Small intestine (tissue), 7 donors: ENCODE results near the gene ABO. TPM values are rescaled to one million over a fixed set of nuclear protein-coding genes. Genes with fewer than 3 reads are reported as not detected.

Source experiments
- DNase-seq, 2 donors: peaks; one replicate each; pipeline versions ENCODE4 v3.0.0 to v3.0.0-alpha.2; 2013
- FAIRE-seq: peaks from 2 replicates; lab custom pipeline; 2012; peaks lifted over from hg19 to GRCh38; lab: Jason Lieb, UNC
- H3K27ac ChIP-seq, 3 donors: one replicate each; pipeline ENCODE4 v1.5.1; 2013; ENCODE audit warnings: low read length in 2 of 3, mild to moderate bottlenecking in 2 of 3, control low read depth in 1 of 3, inconsistent platforms in 1 of 3, low read depth in 1 of 3, moderate library complexity in 1 of 3
- H3K27me3 ChIP-seq, 3 donors: one replicate each; pipeline ENCODE4 v1.6.1; 2013; ENCODE audit warnings: low read length in 3 of 3, inconsistent platforms in 1 of 3; ENCODE audit not compliant: control insufficient read depth in 3 of 3, insufficient read depth in 3 of 3
- H3K36me3 ChIP-seq, 3 donors: one replicate each; pipeline ENCODE4 v1.6.1; 2013; ENCODE audit warnings: low read length in 3 of 3, inconsistent platforms in 1 of 3, low read depth in 1 of 3, mild to moderate bottlenecking in 1 of 3, moderate library complexity in 1 of 3; ENCODE audit not compliant: control insufficient read depth in 3 of 3, insufficient read depth in 2 of 3
- H3K4me1 ChIP-seq, 3 donors: one replicate each; pipeline ENCODE4 v1.6.1; 2013; ENCODE audit warnings: low read length in 2 of 3, inconsistent platforms in 1 of 3, low read depth in 1 of 3, mild to moderate bottlenecking in 1 of 3, moderate library complexity in 1 of 3; ENCODE audit not compliant: control insufficient read depth in 3 of 3, insufficient read depth in 2 of 3
- H3K4me3 ChIP-seq, 3 donors: one replicate each; pipeline ENCODE4 v1.5.1; 2013; ENCODE audit warnings: low read length in 3 of 3, control low read depth in 1 of 3, inconsistent platforms in 1 of 3, low read depth in 1 of 3, mild to moderate bottlenecking in 1 of 3, moderate library complexity in 1 of 3
- H3K9me3 ChIP-seq, 2 donors: one replicate each; pipeline ENCODE4 v1.6.1; 2013; ENCODE audit warnings: low read depth in 1 of 2, low read length in 1 of 2; ENCODE audit not compliant: control insufficient read depth in 2 of 2, insufficient read depth in 1 of 2
- WGBS, 3 donors: extraction: QIAGEN DNeasy Blood & Tissue Kit; methylation state at CpG; one replicate each; pipeline ENCODE4 v1.1.7; 2013; 5-methylcytosine and 5-hydroxymethylcytosine counted together
- polyA plus RNA-seq, 4 donors: library from polyadenylated mRNA; stranded (reverse) in 3 of 4; unstranded in 1 of 4; fragments of 200-250 nt in 3 of 4; fragments of 120-200 nt in 1 of 4; gene quantifications; one replicate each; pipeline versions ENCODE4 v1.2.1 to v1.2.3, GENCODE V29; 2013
- donor health status: healthy with polysubstance abuse.
- donor health status: control.
- donor health status: control.
- donor health status: Bipolar disorder and iron deficiency.
- donor health status: healthy.

Gene ABO
- polyA plus RNA-seq, 4 donors, result 9.5 to 46.4 (median 31.9) TPM

DNA sequence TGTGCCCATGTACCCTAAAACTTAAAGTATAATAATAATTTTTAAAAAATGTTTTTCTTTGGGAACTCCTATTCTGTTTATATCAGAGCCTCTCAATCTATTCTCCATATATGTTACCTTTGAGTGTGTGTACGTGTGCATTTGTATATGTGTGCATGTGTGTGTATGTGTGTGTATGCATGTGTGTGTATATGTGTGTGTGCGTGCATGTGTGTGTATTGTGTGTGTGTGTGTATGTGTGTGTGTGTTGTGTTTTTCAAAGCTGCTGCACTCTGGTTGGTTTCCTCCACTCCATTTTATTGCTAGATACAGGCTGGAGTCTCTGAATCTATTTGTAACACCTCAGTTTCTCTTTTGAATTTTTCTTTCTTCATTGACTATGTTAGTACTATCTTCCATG, 41.0 kb upstream of the ABO start:
- no peak for DNase-seq
- Histone ChIP-seq H3K4me3 (no peak overlapping the region), H3K4me1 (no peaks in the 10 kb centered on the region), H3K27ac (no peak overlapping the region), H3K27me3 (no peaks in the 10 kb centered on the region), H3K36me3 (no peaks in the 10 kb centered on the region), H3K9me3 (no peaks in the 10 kb centered on the region)
- 77 to 85% (median 81%) methylated on average over 2 of the region's 2 CpGs for WGBS, 3 donors
- FAIRE-seq, result no peak

DNA sequence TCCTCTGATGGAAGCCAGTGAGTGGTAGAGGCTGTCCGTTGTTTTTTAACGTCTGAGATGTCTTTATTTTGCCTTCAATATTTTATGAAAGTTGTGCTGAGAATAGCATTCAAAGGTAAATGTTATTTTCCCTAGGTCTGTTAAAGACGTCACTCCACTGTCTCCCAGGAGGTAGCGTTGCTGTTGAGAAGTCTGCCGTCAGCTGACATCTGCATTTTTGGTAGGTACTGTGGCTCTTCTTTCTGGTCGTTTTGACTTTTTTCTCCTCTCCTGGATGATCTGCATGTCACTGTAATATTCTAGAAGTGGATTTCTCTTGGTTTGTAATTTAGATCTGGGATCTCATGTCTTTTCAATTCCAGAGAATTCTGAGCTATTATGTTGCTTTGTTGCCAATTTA, 34.6 kb upstream of the ABO start:
- H3K9me3 ChIP-seq, result no peaks in the 10 kb centered on the region
- no peaks in the 10 kb centered on the region for H3K36me3 ChIP-seq
- no peaks in the 10 kb centered on the region for H3K4me1 ChIP-seq
- DNase-seq, result no peak
- 82 to 89% (median 85%) methylated on average over 6 of the region's 6 CpGs for WGBS, 3 donors
- FAIRE-seq, result no peak
- H3K27me3 ChIP-seq, result peaks cover 0 to 2% (median 0%) of the 10 kb centered on the region in 3 donors
- H3K4me3 ChIP-seq, result no peak overlapping the region
- no peak overlapping the region for H3K27ac ChIP-seq

GRCh38 chr9:133307301-133307700, 32.3 kb upstream of the ABO start:
- H3K36me3 ChIP-seq, result no peaks in the 10 kb centered on the region
- peaks cover 0 to 2% (median 0%) of the 10 kb centered on the region in 3 donors for H3K27me3 ChIP-seq
- 75 to 83% (median 79%) methylated on average over 16 of the region's 16 CpGs for WGBS, 3 donors
- no peaks in the 10 kb centered on the region for H3K9me3 ChIP-seq
- H3K27ac ChIP-seq, result no peak overlapping the region
- no peak overlapping the region for H3K4me3 ChIP-seq
- FAIRE-seq (no peak), DNase-seq (no peak)
- H3K4me1 ChIP-seq, result no peaks in the 10 kb centered on the region

GRCh38 chr9:133306242-133307204, 31.5 kb upstream of the ABO start:
- no peaks in the 10 kb centered on the region for H3K4me1 ChIP-seq
- no peak for FAIRE-seq
- H3K9me3 ChIP-seq, result no peaks in the 10 kb centered on the region
- H3K27ac ChIP-seq, result no peak overlapping the region
- no peaks in the 10 kb centered on the region for H3K36me3 ChIP-seq
- H3K27me3 ChIP-seq, result peaks cover 0 to 2% (median under 1%) of the 10 kb centered on the region in 3 donors
- no peak for DNase-seq
- no peak overlapping the region for H3K4me3 ChIP-seq
- WGBS, 3 donors, result 76 to 82% (median 79%) methylated on average over 30 to 31 of the region's 31 CpGs

GRCh38 chr9:133305731-133306130, 30.7 kb upstream of the ABO start:
- DNase-seq, result no peak
- FAIRE-seq, result no peak
- H3K4me3 ChIP-seq, result no peak overlapping the region
- 77 to 90% (median 86%) methylated on average over 22 to 23 of the region's 23 CpGs for WGBS, 3 donors
- H3K27ac ChIP-seq, result no peak overlapping the region
- peaks cover 0 to 2% (median 2%) of the 10 kb centered on the region in 3 donors for H3K27me3 ChIP-seq
- no peaks in the 10 kb centered on the region for H3K9me3 ChIP-seq
- no peaks in the 10 kb centered on the region for H3K36me3 ChIP-seq
- H3K4me1 ChIP-seq, result no peaks in the 10 kb centered on the region

GRCh38 chr9:133304477-133305377, 29.7 kb upstream of the ABO start:
- DNase-seq (no peak), FAIRE-seq (no peak)
- Histone ChIP-seq H3K36me3 (no peaks in the 10 kb centered on the region), H3K4me3 (no peak overlapping the region), H3K27ac (no peak overlapping the region), H3K27me3 (peaks cover 0 to 2% (median 2%) of the 10 kb centered on the region in 3 donors), H3K9me3 (no peaks in the 10 kb centered on the region), H3K4me1 (no peaks in the 10 kb centered on the region)
- 88 to 89% (median 88%) methylated on average over 37 to 38 of the region's 38 CpGs for WGBS, 3 donors

DNA sequence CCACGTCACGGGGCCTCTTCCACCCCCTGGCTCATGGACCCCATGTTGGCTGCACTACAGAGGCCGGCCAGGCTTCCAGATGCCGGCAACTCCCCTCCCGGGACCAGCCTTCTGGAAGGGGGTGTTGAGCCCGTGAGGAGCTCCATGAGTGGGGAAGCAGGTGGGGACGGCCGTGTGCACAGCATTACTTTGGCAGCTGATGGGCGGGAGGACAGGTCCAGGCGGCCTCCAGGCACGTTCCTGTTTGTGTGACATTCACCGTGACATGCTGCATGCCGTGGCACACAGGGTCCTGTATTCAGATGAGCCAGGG, 29.1 kb upstream of the ABO start:
- Histone ChIP-seq H3K9me3 (no peaks in the 10 kb centered on the region), H3K36me3 (no peaks in the 10 kb centered on the region), H3K27me3 (peaks cover 0 to 2% (median 0%) of the 10 kb centered on the region in 3 donors), H3K4me3 (no peak overlapping the region), H3K27ac (no peak overlapping the region), H3K4me1 (no peaks in the 10 kb centered on the region)
- FAIRE-seq, result no peak
- DNase-seq, result no peak
- WGBS, 3 donors, result 75 to 83% (median 83%) methylated on average over 13 of the region's 13 CpGs
